GM18511 (cell line): ENCODE results near the gene C1QTNF1.

Experiments used
- ATAC-seq: cut with Tn5 transposase; IDR thresholded peaks from one replicate; pipeline ENCODE4 v1.9.1; 2021; ENCODE audit warnings: mild to moderate bottlenecking, moderate library complexity; ENCODE audit not compliant: unreplicated experiment

C1QTNF1 gene

DNA sequence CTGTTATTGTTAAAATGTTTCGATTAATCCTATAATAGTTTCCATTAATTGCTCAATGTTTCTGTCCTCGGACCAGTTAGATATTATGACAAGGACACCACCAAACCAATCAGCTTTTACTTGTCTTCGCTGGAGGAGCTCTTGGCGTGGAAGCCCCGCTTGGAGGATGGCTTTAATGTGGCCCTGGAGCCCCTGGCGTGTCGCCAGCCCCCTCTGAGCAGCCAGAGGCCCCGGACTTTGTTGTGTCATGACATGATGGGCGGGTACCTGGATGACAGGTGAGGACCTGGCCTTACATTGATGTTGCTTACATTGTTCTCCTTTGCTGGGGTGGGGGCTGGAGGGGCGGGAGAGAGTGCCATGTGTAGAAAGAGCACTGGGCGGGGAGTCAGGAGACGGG is 53.6 kb downstream of the C1QTNF1 start:
- no peak for ATAC-seq

DNA sequence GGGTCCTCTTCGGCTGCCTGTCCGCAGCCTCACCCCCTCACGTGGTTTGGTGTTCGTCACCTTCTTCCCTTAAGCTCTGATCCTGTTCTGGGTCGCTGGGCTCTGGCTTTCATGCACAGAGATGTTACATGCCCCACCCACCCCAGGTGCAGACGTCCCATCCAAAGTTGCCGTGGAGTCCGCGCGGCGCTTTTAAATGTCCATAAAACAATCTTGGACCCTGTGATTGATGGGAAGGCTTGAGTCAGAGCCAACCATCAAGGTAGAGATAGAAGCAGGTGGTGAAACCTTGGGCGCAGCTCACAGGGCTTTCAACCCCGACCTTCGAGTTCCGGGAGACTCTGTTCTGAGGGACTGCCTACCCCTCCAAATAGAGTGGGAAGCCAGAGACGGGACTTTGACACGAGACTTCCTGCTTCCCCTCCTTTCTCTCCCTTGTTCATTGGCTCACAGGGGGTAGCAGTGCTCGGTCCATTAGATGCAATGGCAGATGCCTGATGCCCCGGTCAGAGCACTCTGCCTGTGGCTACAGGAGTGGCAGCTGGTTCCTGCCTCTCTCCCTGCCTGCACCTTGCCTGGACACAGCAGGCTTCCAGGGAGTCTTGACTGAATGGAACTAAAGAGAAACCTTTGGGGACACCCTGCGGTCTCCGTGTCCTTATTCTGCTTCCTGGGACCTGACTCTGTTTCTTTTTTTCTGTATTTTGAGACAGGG is 54.7 kb downstream of the C1QTNF1 start:
- no peak for ATAC-seq

DNA sequence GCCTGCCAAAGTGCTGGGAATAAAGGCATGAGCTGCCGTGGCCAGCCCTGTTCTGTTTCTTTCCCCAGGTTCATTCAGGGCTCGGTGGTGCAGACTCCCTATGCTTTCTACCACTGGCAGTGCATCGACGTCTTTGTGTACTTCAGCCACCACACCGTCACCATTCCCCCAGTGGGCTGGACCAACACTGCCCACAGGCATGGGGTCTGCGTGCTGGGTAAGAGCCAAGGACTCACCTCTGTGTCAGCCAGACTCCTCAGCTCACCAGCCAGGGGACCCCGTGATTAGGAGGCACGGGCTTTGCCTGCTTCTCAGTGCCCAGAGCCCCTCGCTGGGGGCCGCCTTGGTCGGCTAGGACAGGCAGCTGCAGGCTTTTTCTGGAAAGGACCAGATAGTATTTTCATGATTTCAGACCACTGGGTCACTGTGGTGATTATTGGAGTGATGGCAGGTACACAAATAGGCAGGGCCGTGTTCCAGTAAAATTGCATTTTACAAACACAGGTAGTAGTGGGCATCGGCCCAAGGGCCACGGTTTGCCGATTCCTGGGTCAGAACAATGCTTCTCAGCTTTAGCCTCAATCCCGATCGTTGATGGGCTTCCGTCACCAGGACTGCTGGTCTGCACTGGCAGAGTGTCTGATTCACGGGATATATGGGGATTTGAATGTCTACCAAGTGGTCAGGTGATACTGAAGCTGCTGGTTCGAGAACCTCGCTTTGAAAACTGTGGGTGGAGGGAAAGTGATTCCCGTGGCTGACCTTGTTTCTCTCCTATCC is 55.6 kb downstream of the C1QTNF1 start:
- no peak for ATAC-seq

DNA sequence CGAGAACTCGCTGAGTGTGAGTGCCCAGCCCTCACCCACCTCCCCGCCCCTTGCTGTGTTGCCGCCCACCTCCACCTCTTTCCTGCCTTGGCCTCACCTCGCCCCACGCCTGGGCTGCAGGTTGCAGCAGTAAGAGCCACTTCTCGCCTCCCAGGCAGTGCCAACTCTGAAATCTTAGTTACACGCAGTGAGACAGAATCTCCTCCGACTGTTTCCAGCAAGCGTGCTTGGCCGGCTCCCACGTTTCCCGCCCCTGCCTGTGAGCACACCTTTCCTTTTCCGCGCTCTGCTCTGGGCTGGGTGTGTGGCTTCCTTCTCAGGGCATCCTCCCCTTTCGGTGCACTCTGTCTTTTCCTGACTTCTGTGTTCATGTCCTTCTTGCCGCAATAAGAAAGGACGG is 56.4 kb downstream of the C1QTNF1 start:
- ATAC-seq: no peak

DNA sequence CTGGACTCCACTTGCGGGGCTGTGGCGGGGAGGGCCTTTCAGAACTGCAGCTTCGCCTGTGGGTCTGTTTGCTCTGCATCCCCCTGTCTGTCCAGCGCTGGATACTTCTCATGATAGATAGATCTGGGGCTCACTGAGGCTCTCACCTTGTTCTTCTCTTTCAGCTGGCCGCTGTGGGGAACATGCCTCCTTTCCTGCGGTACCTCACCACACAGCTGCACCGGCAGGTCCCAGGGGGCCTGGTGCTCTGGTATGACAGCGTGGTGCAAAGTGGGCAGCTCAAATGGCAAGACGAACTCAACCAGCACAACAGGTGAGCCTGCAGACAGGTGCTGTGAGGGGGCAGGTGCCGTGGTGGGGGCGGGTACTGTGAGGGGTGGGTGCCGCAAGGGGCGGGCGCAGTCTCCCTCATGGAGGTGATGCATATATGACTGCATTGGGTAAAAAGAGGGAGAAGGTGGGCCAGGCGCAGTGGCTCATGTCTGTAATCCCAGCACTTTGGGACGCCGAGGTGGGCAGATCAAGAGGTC is 56.9 kb downstream of the C1QTNF1 start:
- ATAC-seq: no peak

DNA sequence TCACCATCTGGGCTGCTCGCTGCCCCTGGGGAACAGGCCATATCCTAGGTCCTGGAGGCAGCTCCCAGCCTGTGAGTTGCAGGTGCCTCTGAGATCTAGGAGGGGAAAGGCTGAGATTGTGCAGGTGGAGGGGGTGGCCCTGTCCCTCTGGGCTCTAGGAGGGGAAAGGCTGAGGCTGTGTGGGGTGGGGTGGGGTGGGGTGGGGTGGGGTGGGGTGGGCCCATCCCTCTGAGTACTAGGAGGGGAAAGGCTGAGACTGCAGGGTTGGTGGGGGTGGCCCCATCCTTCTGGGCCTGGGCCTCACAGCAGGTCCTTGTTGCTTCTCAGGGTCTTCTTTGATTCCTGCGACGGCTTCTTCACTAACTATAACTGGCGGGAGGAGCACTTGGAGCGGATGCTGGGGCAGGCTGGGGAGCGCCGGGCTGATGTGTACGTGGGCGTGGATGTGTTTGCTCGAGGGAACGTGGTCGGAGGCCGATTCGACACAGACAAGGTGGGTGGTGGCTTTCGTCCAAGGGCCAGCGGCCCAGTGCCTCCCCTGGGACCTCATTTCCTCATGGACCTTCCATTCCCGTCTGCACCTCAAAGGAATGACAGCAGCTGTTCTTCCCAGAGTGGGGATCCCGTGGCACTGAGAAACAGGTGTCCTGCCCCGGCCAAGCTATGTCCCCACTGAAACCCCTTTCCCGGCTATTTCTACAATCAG is 57.8 kb downstream of the C1QTNF1 start:
- ATAC-seq: no peak

DNA sequence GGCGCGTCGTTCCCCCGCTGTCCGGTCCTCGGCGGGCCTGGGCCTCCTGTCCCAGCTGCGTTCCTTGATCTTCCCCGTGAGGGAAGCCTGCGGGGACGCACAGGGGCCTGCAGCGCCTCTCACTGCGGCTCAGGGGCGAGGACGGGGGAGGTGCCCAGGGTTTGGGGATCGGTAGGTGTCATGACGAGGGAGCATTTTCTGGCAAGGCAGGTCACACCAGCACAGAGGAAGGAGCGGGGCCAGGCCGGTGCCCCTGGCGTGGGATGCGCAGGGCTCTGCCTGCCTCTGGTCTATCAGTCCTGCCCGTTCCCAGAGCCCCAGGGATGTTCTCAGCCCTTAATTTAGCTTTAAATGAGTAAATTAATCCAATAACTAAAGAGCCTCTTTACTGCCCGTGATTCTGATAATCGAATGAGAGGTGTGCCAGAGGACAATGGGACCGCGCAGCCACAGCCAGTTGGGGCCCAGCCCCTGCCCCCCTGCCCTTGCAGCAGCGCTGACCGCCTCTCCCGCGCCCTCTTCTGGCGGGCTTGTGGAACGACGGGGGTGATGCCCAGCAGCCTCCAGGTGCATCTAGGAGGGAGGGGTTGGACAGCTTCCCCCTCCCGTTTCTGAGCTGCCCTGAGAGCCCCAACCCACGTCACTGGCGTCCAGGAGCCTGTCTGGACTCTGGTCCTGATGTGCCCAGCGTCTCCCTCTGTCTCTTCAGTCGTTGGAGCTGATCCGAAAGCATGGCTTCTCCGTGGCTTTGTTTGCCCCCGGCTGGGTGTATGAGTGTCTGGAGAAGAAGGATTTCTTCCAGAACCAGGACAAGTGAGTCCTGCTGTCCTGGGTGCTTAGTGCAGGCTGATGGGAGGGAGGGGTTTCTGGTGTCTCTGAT is 58.6 kb downstream of the C1QTNF1 start:
- ATAC-seq: no peak

DNA sequence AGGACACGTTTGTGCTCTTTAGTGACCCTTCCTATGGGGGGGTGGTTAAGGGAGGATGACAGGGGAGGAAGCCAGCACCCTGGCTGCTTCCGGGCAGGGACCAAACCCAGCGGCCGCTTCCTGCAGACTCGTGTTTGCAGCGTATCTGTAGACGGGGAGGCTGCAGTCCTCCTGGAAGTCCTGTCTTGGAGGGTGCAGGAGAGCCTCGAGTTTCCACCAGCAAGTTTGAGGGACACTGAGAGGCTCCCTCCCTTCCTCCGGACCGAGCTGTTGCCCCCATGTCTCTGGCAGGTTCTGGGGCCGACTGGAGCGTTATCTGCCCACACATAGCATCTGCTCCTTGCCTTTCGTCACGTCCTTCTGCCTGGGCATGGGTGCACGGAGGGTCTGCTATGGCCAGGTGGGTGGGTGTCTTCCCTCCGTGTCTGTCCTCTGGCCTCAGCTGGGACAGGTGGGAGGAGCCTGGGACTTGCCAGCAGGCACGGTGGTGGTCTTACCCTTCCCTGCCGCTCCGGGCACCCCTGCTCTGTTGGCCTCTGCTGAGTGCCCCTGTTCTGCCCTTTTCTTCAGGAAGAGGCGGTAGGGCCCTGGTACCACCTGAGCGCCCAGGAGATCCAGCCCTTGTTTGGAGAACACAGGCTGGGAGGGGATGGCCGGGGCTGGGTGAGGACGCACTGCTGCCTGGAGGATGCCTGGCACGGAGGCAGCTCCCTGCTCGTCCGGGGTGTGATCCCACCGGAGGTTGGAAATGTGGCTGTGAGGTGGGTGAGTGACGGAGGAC is 59.4 kb downstream of the C1QTNF1 start:
- ATAC-seq: no peak

DNA sequence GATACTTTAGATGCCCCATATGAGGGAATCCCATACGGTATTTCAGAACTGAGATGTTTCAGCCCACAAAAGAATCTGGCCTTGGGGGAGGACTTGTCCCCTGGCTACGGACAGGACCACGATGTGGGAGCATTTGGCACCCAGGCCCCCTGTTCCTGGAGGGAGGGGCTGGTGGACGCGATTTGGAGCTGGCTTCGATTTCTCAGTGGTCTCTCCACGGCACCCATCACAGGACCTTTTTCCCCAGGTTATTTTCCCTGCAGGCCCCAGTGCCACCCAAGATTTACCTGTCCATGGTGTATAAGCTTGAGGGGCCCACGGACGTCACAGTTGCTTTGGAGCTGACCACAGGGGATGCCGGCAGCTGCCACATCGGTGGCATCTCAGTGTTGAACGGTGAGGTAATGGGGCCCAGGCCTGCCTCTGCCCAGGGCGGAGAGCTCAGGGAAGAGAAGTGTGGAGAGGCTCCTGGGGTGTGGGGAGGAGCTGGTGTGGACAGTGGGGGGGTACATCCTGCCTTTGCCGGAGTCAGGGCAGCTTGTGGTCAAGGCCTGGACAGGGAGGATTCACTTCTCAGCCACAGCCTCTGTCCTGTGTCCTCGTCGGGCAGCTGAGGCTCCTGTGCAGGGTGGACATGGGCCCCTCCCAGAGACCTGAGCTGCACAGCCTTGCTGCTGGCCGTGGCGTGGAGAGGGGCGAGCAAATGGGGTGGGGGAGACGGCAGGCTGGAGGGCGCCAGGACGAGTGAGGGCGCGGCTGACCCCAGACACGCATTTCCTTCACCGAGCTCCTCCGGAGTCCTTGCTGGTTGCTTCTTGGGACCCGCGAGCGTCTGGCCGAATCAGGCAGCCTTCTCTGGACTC is 60.6 kb downstream of the C1QTNF1 start:
- ATAC-seq: no peak

DNA sequence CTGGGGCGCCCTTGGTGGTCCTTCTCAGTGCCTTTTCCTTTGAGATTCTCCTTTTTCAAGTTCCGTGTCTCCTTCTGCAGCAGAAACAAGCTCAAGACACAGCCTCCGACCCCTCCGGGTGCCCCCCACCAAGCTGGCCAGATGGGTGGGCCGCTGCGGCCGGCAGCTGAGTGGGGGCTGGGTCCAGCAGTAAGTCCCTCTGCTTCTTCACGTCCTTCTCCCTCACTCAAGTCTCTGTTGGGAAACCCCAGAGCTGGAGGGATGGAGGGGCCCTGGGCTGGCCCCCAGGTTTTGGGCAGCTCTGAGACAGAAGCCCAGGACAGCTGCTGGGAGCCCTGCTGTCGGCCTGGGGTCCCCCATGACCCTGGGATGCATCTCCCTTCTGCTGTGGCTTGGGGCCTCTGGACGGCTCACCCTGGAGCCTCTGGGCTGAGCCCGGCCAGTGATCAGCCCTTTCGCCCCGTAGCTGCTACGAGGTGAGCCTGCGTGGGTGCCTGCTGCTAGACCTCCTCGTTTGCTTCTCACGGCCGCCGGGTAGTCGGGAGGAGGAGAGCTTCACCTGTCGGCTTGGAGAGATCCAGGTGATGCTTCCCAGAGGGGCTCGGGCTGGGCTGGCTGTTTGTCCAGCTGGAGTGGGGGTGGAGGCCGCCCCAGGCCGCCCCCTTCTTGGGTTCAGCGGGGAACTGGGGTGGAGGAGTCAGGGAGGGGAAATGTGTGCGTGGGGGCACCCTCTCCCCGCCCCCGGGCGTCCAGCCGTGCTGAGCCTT is 61.4 kb downstream of the C1QTNF1 start:
- ATAC-seq: no peak

DNA sequence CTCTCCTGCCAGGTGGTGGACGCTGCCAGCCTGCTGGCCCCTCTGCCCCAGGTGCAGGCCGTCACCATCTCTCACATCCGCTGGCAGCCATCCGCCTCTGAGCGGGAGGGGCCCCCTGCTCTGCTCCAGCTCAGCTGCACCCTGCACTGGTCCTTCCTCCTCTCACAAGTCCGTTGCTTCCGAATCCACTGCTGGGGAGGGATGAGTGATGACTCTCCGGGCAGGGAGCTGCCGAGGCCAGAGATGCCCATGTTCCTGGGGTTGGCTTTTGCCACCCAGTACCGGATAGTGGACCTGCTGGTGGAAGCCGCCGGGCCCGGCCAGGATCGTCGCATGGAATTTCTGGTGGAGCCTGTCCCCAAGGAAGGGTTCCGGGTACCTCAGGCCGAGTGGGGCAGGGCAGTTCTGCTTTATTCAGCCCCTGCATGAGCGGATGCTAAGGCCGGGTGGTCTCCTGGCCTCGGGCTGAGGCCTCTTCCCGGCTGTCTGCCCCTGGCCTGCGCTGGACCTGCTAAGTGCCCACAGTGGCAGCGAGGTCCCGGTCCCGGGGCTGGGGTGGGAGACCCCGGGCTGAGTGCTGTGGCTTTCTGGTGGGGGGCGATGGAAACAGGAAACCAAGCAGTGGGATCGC is 62.1 kb downstream of the C1QTNF1 start:
- ATAC-seq: no peak

DNA sequence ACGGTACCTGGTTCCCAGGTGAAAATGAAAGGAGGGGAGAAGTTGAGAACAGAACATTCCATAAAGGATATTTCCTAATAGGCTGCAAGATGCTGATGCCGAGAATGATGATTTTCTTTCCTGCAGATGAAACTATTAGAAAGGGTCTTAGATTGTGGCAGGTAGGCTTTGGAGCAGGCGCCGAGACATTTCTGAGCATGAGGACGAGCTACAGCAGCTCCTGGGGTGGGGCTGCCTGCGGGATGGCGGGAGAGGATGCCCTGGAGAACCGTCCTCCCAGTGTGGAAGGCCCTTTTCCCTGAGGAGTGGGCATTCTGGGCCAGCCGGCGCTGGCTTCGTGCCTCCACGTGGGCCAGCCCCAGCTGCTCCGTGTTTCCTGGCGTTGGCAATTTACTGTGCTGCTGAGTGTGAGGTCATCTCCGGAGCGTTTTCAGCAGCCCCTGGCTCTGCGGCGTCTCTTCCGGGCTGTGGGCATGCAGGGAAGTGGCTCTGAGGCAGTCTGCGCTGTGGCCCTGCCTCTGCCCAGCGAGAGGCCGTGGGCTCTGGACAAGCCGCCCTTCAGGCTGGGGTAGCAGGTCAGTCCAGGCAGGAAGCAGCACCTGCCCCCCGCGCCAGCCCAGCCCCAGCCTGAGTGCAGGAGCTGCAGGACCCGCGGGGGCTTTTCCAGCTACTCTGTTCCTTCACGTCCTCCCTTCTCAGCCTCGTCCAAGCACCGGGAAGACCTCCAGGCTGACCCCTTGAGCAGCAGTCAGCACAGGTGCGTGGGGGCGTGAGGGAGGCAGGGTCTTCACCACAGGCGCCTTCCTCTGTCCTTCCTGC is 62.8 kb downstream of the C1QTNF1 start:
- ATAC-seq: no peak

DNA sequence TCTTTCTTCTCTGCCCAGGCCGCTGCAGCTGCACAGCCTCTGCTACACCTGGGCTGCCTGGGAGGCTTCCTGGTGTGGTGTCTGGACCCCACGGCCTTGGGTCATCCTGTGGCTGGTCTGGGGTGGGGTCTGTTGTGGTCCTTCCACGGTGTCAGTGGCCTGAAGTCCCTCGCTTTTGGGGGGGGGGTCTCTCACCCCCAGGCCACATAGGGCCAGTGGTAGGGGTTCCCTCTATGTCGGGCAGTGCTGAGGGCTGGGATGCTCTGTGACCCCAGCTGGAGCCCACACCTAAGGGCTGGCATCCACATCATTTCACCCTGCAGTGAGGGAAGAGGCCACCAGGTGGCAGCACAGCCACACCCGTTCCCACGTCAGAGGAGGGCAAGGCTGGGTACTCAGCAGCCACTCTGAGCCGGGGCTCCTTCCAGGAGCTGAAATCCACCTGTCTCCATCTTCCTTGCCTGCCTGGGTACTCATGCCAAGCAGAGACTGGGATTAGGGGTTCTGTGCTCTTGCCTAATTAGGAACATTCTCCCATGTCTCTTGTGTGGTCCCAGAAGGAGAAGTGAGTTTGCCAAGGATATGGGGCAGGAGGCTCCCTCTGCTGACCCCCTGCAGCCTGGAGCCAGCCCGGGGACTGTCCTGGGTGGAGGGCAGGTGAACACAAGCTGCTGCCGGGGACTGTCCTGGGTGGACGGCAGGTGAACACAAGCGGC is 63.6 kb downstream of the C1QTNF1 start:
- ATAC-seq: no peak

DNA sequence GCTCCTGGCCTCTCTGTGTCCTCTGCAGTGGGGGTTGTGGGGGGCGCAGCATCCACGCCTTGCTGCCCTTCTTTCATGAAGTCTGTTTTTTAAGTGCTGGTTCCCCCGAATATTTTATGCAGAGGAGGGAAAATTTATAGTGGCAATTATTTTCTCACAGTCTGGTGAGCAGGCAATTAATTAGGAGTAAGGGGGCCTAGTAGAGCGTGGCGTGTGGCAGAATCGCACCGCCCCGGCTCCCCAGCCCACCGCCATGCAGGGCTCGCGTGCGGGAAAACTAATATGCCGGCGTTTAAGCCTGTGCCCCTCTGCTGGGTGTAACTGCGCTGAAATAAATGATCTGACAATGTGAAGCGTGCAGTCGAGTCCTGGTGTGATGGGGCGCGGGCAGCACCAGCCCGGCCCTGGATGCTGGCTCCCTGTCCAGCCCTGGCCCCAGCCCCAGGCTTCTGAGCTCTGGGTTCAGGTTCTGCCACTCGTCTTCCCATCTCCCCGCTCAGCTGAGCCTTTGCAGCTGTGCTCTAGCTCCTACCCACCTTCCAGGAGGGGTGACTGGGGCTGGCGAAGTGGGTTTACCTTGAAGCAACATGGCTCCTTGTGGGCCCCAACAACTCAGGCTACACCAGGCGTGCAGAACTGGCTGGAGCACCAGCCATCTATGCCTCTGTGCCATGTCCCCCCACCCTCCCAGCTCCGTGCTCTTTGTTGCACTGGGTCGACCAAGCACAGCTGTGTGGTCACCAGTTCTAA is 64.5 kb downstream of the C1QTNF1 start:
- no peak for ATAC-seq

DNA sequence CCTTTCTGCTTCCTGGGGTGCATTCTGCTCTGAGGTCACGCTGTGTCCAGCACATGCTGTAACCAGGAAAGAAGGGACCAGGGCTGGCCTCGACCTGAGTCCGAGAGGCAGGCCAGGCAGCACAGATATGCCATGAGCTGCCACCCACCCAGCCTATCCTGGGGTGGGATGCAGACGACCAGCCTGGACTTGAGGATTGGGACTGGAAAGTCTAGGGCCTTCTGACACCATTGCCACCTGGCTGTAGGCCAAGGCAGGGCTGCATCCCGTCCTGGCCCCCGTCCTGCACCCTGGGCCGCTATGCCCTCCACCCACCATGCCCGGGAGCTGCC is 65.0 kb downstream of the C1QTNF1 start:
- ATAC-seq: no peak
